Adrenal gland (tissue), 5 donors: ENCODE data around the gene OR10G3.

ENCODE experiments used
- POLR2A ChIP-seq, 2 donors: fragments of 450-650 bp; IDR thresholded peaks; one replicate each; pipeline ENCODE4 v1.6.1; 2017; ENCODE audit warnings: antibody characterized with exemption in 2 of 2, mild to moderate bottlenecking in 2 of 2, moderate library complexity in 1 of 2
- TF ChIP-seq, protein P1 (sequence below), 6 experiments: fragments of 450-650 bp in 4 of 6; fragments of 200-600 bp in 2 of 6; sonication (generic) in 1 of 6; IDR thresholded peaks; 1 replicate in 5 of 6; 2 replicates in 1 of 6; pipeline versions ENCODE4 v1.5.1 to v1.8.0; 2016 to 2021; ENCODE audit warnings: antibody characterized with exemption in 6 of 6, mild to moderate bottlenecking in 2 of 6, moderate library complexity in 1 of 6
- donor health status: DM: no; HTN: no; CAD: no.

DNA sequence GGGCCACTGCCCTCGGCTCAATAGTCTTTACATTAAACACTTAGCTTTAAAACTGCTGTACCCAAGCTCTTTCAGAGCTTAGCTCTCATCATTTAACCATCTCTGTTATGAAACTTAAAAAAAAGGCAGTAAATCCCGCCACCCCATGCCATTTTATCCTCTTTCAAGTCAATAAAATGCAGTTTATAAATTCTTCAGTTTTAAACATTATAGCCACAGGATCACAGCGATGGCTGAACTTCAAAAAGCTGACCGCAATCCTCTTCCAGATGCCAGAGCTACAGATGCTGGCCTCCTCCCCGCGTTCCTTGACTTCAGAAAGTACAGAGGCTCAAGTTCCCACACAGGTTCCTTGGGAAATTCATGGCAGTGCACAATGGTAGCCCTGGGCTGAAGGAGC is 4.2 kb downstream of the OR10G3 start:
- TF ChIP-seq, protein P1, sequence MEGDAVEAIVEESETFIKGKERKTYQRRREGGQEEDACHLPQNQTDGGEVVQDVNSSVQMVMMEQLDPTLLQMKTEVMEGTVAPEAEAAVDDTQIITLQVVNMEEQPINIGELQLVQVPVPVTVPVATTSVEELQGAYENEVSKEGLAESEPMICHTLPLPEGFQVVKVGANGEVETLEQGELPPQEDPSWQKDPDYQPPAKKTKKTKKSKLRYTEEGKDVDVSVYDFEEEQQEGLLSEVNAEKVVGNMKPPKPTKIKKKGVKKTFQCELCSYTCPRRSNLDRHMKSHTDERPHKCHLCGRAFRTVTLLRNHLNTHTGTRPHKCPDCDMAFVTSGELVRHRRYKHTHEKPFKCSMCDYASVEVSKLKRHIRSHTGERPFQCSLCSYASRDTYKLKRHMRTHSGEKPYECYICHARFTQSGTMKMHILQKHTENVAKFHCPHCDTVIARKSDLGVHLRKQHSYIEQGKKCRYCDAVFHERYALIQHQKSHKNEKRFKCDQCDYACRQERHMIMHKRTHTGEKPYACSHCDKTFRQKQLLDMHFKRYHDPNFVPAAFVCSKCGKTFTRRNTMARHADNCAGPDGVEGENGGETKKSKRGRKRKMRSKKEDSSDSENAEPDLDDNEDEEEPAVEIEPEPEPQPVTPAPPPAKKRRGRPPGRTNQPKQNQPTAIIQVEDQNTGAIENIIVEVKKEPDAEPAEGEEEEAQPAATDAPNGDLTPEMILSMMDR (IDR thresholded peaks at IDR 0.05), result no peak
- TF ChIP-seq POLR2A (IDR thresholded peaks at IDR 0.05), result no peak
